Neural progenitor cell (in vitro differentiated cells): ENCODE results near the gene CERS1. TPM values are rescaled to one million over a fixed set of nuclear protein-coding genes. Genes with fewer than 3 reads are reported as not detected.

Source experiments
- DNase-seq: peaks from one replicate; pipeline ENCODE4 v3.0.0-alpha.2; 2016; ENCODE audit warnings: low spot score
- H2AFZ ChIP-seq: fragments of 200-600 bp; sonication (generic); replicated peaks from 2 replicates; pipeline ENCODE4 v1.6.1; 2016; ENCODE audit warnings: antibody characterized with exemption
- H3F3A ChIP-seq: fragments of 200-600 bp; sonication (generic); 2 replicates; pipeline ENCODE4 v1.6.1; 2016; ENCODE audit warnings: antibody characterized with exemption, low read depth
- H3K27ac ChIP-seq: fragments of 200-600 bp; sonication (generic); 2 replicates; pipeline ENCODE4 v1.5.1; 2016; ENCODE audit warnings: mild to moderate bottlenecking
- H3K27me3 ChIP-seq: fragments of 200-600 bp; sonication (generic); 2 replicates; pipeline ENCODE4 v1.6.1; 2016; ENCODE audit warnings: mild to moderate bottlenecking, moderate library complexity
- H3K36me3 ChIP-seq: fragments of 200-600 bp; sonication (generic); 2 replicates; pipeline ENCODE4 v1.5.1; 2016
- H3K4me1 ChIP-seq: fragments of 200-600 bp; sonication (generic); 2 replicates; pipeline ENCODE4 v1.6.1; 2016; ENCODE audit warnings: mixed run types
- H3K4me2 ChIP-seq: fragments of 200-600 bp; sonication (generic); 2 replicates; pipeline ENCODE4 v1.6.1; 2016
- H3K4me3 ChIP-seq: fragments of 200-600 bp; sonication (generic); 2 replicates; pipeline ENCODE4 v1.5.1; 2016
- H3K79me2 ChIP-seq: fragments of 200-600 bp; sonication (generic); 2 replicates; pipeline ENCODE4 v1.6.1; 2016; ENCODE audit warnings: low read depth
- H3K9ac ChIP-seq: fragments of 200-600 bp; sonication (generic); 2 replicates; pipeline ENCODE4 v1.6.1; 2016
- H3K9me3 ChIP-seq: fragments of 200-600 bp; sonication (generic); 2 replicates; pipeline ENCODE4 v1.5.1; 2016; ENCODE audit warnings: low read depth
- H4K20me1 ChIP-seq: fragments of 200-600 bp; sonication (generic); 2 replicates; pipeline ENCODE4 v1.6.1; 2016; ENCODE audit warnings: low read depth
- H3K27ac Mint-ChIP-seq: 3 replicates; pipeline ENCODE4 v1.8.0; 2021; ENCODE audit warnings: mixed read lengths
- H3K27me3 Mint-ChIP-seq: 2 replicates; pipeline ENCODE4 v1.8.0; 2022; ENCODE audit warnings: low read depth, mild to moderate bottlenecking, inconsistent platforms, moderate library complexity, mixed read lengths; ENCODE audit not compliant: insufficient read depth
- H3K36me3 Mint-ChIP-seq: 3 replicates; pipeline ENCODE4 v1.8.0; 2021; ENCODE audit warnings: mixed read lengths
- H3K4me1 Mint-ChIP-seq: 3 replicates; pipeline ENCODE4 v1.8.0; 2021; ENCODE audit warnings: mixed read lengths
- H3K4me3 Mint-ChIP-seq: 3 replicates; pipeline ENCODE4 v1.8.0; 2021; ENCODE audit warnings: mild to moderate bottlenecking, moderate library complexity, mixed read lengths
- H3K9me3 Mint-ChIP-seq: 3 replicates; pipeline ENCODE4 v1.8.0; 2020; ENCODE audit warnings: mixed read lengths
- EZH2 ChIP-seq: fragments of 200-600 bp; sonication (generic); IDR thresholded peaks from 2 replicates; pipeline ENCODE4 v1.6.1; 2017; ENCODE audit warnings: antibody characterized with exemption, mild to moderate bottlenecking, moderate library complexity
- EZH2phosphoT487 ChIP-seq: fragments of 200-600 bp; sonication (generic); IDR thresholded peaks from 2 replicates; pipeline ENCODE4 v1.6.1; 2017; ENCODE audit warnings: antibody characterized with exemption
- total RNA-seq: library from RNA; depleted of rRNA; stranded (reverse); fragments of >200 nt; gene quantifications from 2 replicates; pipeline ENCODE4 v1.2.3, GENCODE V29; 2015; ENCODE audit warnings: low replicate concordance
- TF ChIP-seq, protein P1 (sequence below): fragments of 200-600 bp; sonication (generic); IDR thresholded peaks from 2 replicates; pipeline ENCODE4 v1.5.1; 2017; ENCODE audit warnings: antibody characterized with exemption, mild to moderate bottlenecking

CERS1 gene
- total RNA-seq, 1 donor from 2014 or later: 1.9 TPM

- Histone ChIP-seq H3K4me2 (peak overlapping the region; percentile 92), H3K9me3 (no peaks in the 10 kb centered on the region), H3F3A (peaks cover 13% of the 10 kb centered on the region), H3K36me3 (no peaks in the 10 kb centered on the region), H3K27me3 (peaks cover 18% of the 10 kb centered on the region), H4K20me1 (peaks cover 68% of the 10 kb centered on the region), H2AFZ (no peak overlapping the region), H3K4me3 (peak overlapping the region; percentile 65), H3K4me1 (peaks cover 16% of the 10 kb centered on the region), H3K9ac (no peak overlapping the region), H3K27ac (no peak overlapping the region), H3K79me2 (peaks cover 71% of the 10 kb centered on the region)
- H3K27me3 Mint-ChIP-seq: peaks cover 5% of the 10 kb centered on the region
- H3K4me3 Mint-ChIP-seq: peak overlapping the region; percentile 97
- TF ChIP-seq, protein P1, sequence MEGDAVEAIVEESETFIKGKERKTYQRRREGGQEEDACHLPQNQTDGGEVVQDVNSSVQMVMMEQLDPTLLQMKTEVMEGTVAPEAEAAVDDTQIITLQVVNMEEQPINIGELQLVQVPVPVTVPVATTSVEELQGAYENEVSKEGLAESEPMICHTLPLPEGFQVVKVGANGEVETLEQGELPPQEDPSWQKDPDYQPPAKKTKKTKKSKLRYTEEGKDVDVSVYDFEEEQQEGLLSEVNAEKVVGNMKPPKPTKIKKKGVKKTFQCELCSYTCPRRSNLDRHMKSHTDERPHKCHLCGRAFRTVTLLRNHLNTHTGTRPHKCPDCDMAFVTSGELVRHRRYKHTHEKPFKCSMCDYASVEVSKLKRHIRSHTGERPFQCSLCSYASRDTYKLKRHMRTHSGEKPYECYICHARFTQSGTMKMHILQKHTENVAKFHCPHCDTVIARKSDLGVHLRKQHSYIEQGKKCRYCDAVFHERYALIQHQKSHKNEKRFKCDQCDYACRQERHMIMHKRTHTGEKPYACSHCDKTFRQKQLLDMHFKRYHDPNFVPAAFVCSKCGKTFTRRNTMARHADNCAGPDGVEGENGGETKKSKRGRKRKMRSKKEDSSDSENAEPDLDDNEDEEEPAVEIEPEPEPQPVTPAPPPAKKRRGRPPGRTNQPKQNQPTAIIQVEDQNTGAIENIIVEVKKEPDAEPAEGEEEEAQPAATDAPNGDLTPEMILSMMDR: no peak
- TF ChIP-seq EZH2phosphoT487: peak; percentile 71
- peaks cover 25% of the 10 kb centered on the region for H3K36me3 Mint-ChIP-seq
- peaks cover 37% of the 10 kb centered on the region for H3K4me1 Mint-ChIP-seq
- DNase-seq: peak; percentile 71
- H3K9me3 Mint-ChIP-seq: no peaks in the 10 kb centered on the region
- H3K27ac Mint-ChIP-seq: no peak overlapping the region
Observed at GRCh38 chr19:18833849-18834643, 61.9 kb downstream of the CERS1 start.

DNA sequence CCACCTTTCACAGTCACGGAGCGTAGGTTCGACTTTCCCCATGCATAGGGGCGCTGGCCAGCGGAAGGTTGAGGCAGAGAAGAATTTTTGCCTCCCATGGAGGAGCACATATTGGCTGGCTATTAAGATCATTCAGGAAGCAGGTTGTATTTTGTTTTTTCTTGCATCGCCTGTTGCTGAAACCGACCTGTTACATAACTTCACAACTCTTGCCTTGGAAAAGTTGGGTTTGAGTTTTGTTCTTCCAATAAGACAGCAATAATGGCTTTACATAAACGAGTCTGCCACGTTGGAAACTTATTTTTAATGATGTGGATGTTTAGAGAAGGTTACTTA, 62.8 kb downstream of the CERS1 start:
- no peak overlapping the region for H2AFZ ChIP-seq
- peaks cover 13% of the 10 kb centered on the region for H3F3A ChIP-seq
- no peaks in the 10 kb centered on the region for H3K9me3 ChIP-seq
- peaks cover 58% of the 10 kb centered on the region for H4K20me1 ChIP-seq
- peak overlapping the region; percentile 65 for H3K4me3 ChIP-seq
- H3K9me3 Mint-ChIP-seq: no peaks in the 10 kb centered on the region
- peak overlapping the region; percentile 72 for H3K9ac ChIP-seq
- no peaks in the 10 kb centered on the region for H3K36me3 ChIP-seq
- H3K27ac Mint-ChIP-seq: peak overlapping the region; percentile 78
- peaks cover 21% of the 10 kb centered on the region for H3K36me3 Mint-ChIP-seq
- peaks cover 6% of the 10 kb centered on the region for H3K27me3 Mint-ChIP-seq
- TF ChIP-seq, protein P1: no peak
- TF ChIP-seq EZH2 (no peak), EZH2phosphoT487 (no peak)
- H3K4me3 Mint-ChIP-seq: peak overlapping the region; percentile 97
- H3K4me1 Mint-ChIP-seq: peaks cover 32% of the 10 kb centered on the region
- H3K27me3 ChIP-seq: peaks cover 25% of the 10 kb centered on the region
- peaks cover 62% of the 10 kb centered on the region for H3K79me2 ChIP-seq
- H3K27ac ChIP-seq: no peak overlapping the region
- H3K4me1 ChIP-seq: peaks cover 16% of the 10 kb centered on the region
- DNase-seq: no peak
- H3K4me2 ChIP-seq: peak overlapping the region; percentile 92

GRCh38 chr19:18832306-18833140, 63.4 kb downstream of the CERS1 start:
- Mint-ChIP-seq H3K27me3 (peaks cover 11% of the 10 kb centered on the region), H3K4me1 (peaks cover 32% of the 10 kb centered on the region), H3K36me3 (peaks cover 17% of the 10 kb centered on the region), H3K27ac (peak overlapping the region; percentile 78), H3K4me3 (peak overlapping the region; percentile 97), H3K9me3 (peaks cover 2% of the 10 kb centered on the region)
- TF ChIP-seq EZH2phosphoT487: no peak
- TF ChIP-seq, protein P1: peak; percentile 35
- peak overlapping the region; percentile 65 for H3K4me3 ChIP-seq
- H3F3A ChIP-seq: peaks cover 13% of the 10 kb centered on the region
- H2AFZ ChIP-seq: no peak overlapping the region
- H3K4me1 ChIP-seq: peaks cover 16% of the 10 kb centered on the region
- H3K79me2 ChIP-seq: peaks cover 56% of the 10 kb centered on the region
- H3K36me3 ChIP-seq: no peaks in the 10 kb centered on the region
- peak; percentile 65 for DNase-seq
- peaks cover 53% of the 10 kb centered on the region for H4K20me1 ChIP-seq
- H3K27me3 ChIP-seq: peaks cover 30% of the 10 kb centered on the region
- no peak overlapping the region for H3K27ac ChIP-seq
- peak overlapping the region; percentile 92 for H3K4me2 ChIP-seq
- H3K9ac ChIP-seq: peak overlapping the region; percentile 72
- no peaks in the 10 kb centered on the region for H3K9me3 ChIP-seq
